IPS DF 19.7 (cell line): Measurements from ENCODE around the gene FBXL16.
"Not testable (repeated sequence)": the region's sequence is repeated elsewhere in the genome, so short reads cannot be mapped to it uniquely, and the experiment has no call there.

Experiments used
- DNase-seq: peaks from one replicate; pipeline ENCODE4 v3.0.0-alpha.2; 2013; ENCODE audit warnings: low read depth, low spot score

FBXL16 gene

GRCh38 chr16:723695-724094, 18.1 kb upstream of the FBXL16 start:
- DNase-seq = no peak

- DNase-seq = no peak
Measured at GRCh38 chr16:722835-723633, 17.4 kb upstream of the FBXL16 start.

DNA sequence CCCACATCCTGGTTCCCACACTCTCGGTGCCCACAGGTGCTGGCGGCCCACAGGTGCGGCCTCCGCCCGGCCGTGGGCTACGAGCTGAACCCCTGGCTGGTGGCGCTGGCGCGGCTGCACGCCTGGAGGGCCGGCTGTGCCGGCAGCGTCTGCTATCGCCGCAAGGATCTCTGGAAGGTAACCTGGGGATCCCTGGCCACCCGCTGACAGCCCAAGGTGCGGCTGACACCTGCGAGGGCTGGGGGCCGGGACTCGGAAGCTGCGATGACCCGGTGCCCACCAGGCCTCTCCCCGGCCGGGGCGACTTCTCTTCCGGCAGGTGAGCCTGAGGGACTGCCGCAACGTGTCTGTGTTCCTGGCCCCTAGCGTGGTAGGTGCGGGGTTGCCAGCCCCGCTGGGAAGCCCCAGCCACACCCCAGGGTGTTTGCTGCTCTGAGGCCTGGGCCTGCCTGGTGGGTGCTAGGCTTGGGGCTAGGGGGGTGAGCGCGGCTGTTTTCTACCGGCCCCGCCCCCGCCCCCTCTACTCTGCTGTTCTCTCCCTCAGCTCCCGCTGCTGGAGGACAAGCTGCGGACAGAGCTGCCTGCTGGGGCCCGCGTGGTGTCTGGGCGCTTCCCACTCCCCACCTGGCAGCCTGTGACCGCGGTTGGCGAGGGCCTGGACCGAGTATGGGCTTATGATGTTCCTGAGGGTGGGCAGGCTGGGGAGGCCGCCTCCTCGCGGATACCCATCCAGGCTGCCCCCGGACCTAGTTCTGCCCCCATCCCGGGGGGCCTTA, 16.4 kb upstream of the FBXL16 start:
- DNase-seq = no peak

DNA sequence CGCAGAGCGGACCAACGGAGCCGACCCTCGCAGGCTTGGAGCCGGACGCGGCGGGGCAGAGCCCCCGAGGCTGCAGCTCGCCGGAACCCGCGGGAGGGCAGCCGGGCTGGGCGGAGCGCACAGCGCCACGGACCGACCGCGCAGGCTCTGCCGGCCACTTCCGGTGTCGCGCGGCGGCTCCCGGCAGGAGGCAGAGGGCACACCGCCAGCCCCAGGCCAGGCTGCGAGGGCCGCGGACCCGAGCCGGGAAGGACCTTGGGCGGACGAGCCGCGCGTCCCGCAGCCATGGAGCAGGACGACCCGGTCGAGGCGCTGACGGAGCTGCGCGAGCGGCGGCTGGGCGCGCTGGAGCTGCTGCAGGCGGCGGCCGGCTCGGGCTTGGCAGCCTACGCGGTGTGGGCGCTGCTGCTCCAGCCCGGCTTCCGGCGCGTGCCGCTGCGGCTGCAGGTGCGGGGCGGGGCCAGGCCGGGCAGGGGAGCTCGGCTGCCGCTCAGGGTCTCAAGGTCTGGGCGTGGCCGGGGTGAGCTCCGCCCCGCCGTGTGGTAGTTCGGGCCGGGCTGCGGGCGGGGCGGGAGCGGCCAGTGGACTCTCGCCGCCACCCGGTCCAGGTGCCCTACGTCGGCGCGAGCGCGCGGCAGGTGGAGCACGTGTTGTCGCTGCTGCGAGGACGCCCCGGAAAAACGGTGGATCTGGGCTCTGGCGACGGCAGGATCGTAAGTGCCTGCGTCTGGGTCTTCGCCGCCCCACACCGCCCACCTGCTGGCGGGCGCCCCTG, 15.6 kb upstream of the FBXL16 start, which contains the start of gene ANTKMT:
ANTKMT (plus strand) TSS at position 157 of the 775 bp plus-strand sequence; CDS start at position 286, 129 bp downstream.
- no peak for DNase-seq

- no peak for DNase-seq
Measured at GRCh38 chr16:720447-720989, 14.9 kb upstream of the FBXL16 start.

- DNase-seq = no peak
Measured at GRCh38 chr16:719815-720446, 14.3 kb upstream of the FBXL16 start.

DNA sequence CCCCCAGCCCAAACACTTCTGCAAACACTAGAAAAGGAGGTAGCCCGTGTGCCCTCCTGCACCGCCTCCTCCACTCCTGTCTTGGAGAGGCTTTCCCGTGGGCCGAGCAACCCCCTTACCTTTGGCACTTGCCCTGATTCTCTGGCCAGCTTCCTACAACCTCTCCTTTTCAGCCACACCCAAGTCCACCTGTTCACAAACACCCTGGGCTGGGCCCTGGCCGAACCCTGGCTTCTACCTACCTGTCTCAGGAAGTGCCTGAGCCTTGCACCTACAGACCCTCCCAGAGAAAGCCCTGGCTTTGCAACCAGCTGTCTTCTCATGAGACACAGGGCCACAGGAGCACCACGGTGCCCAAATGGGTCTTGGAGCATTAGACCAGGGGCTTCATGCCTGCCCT, 13.3 kb upstream of the FBXL16 start:
- no peak for DNase-seq

DNA sequence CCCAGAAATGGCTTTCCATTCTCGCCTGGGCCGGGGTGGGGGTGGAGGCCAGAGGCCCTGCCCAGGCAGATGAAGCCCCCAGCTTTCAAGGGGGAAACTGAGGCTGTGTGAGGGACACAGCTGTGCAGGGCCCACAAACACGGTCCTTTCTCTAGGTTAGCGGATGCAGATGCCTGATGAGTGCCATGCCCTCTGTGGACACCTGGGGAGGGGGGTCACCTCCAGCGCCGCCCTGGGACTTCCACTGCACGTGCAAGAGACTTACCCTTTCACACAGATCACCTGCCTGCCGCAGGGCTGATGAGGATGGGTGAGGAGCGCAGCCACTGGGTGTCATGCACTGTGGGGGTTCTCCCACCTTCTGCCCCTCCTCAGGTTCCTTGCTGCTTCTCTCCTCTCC, 12.8 kb upstream of the FBXL16 start:
- no peak for DNase-seq

DNA sequence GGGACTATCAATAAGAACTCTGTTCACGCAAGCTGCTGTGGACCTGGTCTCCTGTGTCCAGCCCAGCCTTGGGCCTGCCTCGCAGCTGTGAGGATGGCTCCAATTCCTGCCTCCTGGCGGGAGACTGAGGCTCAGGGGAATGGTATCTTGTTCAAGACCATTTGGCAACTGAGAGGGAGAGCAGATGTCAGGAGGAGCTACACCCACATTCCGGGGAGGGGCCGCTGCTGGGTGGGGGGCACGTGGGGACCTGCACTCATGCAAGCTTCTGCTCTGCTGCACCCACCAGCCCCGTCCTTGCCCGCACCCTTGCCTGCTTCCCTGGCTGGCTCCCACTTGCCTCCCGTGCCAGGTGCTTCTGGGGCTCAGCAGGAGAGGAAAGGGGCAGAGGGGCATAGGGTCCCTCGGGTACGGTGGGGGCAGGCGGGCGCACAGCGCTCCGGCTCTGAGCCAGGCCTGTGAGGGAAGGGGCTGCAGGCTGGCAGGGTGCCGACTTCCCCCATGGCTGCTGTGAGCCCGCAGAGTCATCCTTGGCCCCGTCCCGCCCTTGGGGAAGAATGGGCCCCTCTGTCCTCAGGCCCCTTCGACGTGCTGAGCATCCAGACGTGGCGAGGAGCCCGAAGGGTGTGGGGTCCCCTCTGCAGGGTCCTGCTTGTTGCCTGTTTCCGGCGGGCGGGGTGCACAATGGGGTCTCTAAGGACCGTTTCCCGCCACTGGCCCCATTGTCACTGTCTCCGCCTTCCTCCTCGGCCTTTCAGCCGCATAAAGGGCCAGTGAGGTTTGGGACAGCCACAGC, 12.0 kb upstream of the FBXL16 start:
- DNase-seq = no peak

DNA sequence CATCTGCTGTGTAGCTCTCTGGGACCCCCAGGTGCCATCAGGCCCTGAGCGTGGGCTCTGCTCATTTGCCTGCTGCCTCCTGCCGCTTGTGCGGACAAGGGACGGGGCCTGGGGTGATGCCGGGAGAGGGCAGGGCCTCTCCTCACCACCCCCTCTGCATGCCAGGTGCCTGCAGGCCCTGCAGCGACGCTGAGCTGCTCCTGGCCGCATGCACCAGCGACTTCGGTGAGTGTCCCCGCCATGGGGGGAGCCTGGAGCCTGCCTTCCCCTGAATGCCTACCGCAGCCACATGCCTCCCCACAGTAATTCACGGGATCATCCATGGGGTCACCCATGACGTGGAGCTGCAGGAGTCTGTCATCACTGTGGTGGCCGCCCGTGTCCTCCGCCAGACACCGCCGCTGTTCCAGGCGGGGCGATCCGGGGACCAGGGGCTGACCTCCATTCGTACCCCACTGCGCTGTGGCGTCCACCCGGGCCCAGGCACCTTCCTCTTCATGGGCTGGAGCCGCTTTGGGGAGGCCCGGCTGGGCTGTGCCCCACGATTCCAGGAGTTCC, 11.2 kb upstream of the FBXL16 start:
- DNase-seq = no peak

DNA sequence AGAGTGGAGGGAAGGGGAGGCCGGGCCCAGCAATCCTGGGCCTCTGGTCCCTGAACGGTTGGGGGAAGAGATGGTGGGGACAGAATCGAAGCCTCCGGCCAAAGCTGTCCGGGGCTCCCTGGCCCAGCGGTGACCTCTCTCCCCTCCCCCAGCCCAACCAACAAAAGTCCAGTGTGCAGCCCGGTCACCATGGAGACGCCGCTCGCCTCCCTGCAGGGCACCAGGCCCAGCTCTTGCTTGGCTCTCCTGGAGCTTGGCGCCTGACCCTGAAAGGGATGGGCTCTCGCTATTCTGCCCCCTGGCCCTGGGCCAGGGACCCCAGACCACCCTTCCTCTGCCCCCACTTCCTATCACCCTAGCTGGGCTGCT, 10.6 kb upstream of the FBXL16 start:
- no peak for DNase-seq

DNA sequence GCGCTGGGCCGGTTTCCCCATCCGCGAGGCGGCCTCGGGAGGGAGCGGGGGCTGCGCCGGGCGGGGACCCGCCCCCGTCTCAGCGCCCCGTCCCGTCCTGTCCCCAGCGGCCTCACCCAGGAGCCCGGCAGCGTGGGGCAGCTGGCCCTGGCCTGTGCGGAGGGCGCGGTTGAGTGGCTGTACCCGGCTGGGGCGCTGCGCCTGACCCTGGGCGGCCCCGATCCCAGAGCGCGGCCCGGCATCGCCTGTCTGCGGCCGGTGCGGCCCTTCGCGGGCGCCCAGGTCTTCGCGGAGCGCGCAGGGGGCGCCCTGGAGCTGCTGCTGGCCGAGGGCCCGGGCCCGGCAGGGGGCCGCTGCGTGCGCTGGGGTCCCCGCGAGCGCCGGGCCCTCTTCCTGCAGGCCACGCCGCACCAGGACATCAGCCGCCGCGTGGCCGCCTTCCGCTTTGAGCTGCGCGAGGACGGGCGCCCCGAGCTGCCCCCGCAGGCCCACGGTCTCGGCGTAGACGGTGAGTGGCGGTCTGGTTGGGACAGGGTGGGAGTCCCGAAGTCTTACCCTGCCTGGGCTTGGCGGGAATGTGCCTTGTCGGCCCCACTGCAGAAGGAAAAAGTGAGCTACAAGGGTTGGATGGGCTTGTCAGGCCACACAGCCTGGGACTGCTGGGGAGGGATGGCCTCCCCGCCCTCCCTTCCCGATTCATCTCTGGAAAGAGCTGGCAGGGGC, 10.0 kb upstream of the FBXL16 start:
- no peak for DNase-seq

- no peak for DNase-seq
Measured at GRCh38 chr16:714558-715476, 9.2 kb upstream of the FBXL16 start, which contains the start of gene METRN. Gene METRN, plus strand, starts transcription at chr16:715118. Its CDS starts 172 bp downstream, at chr16:715290.

DNA sequence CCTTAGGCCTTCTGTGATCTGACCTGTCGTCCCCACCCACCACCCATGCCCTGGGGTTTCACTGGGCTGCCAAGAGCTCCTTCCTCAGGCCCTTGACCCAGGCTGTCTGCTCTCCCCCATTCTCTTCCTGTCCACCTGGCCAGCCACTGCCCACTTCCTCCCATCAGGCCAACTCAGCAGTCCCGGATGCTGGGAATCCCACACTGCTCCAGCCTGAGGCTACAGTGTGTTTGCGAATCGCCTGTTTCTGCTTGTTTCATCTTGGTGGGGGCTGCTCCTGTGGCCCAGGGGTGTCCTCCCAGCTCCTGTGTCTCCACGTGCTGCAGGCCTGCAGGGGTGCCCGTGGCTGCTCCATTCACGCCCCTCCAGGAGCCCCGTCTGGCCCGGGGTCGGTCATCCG, 8.5 kb upstream of the FBXL16 start:
- DNase-seq = no peak

- DNase-seq = not testable (repeated sequence)
Measured at GRCh38 chr16:712740-713250, 7.2 kb upstream of the FBXL16 start.

DNA sequence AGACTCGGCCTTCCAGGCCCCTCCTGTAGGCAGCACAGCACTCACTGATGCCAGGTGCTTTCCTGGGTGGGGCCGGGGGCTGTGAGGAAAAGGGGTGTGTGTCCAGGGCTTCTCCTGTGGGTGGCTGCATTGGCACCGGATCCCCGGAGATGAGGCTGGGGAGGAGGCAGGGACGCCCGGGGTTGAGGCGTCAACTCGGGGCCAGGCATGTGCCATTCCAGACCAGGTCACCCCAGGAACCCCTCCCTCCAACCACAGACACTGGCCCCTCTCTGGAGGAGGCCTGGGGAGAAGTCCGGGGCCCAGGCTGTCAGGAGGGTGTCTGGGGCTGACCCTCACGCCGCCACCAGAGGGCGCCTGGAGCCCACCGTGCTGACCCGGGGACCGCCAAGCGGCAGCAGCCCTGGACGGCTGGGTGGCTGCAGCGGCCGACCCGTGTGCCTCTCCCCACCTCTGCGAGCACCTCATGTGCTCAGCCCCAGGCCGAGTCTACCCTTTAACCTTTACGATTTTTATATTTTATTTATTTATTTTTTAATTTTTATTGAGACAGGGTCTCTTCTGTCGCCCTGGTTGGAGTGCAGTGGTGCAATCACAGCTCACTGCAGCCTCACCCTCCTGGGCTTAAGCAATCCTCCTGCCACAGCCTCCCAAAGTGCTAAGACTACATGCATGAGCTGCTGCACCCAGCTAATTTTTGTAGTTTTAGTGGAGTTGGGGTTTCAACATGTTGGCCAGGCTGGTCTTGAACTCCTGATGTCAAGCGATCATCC, 6.1 kb upstream of the FBXL16 start:
- no peak for DNase-seq

- DNase-seq = no peak
Measured at GRCh38 chr16:711084-711483, 5.5 kb upstream of the FBXL16 start.
